Loucy (cell line): ENCODE results near the gene DUSP12.
A peak's percentile ranks its signal among the peaks of the same experiment; 100 is the strongest.

Experiments used
- H2AFZ ChIP-seq: fragments of 200-600 bp; sonication (generic); 2 replicates; pipeline ENCODE4 v1.6.0; 2016; ENCODE audit warnings: antibody characterized with exemption, mild to moderate bottlenecking, low read length, moderate library complexity
- H3F3A ChIP-seq: fragments of 200-600 bp; 2 replicates; pipeline ENCODE4 v1.6.0; 2016; ENCODE audit warnings: antibody characterized with exemption, low read depth, mild to moderate bottlenecking
- H3K27me3 ChIP-seq: fragments of 200-600 bp; sonication (generic); 2 replicates; pipeline ENCODE4 v1.6.1; 2014; ENCODE audit warnings: low read length, mild to moderate bottlenecking; ENCODE audit not compliant: insufficient read depth, poor library complexity, severe bottlenecking
- H3K36me3 ChIP-seq: fragments of 200-600 bp; sonication (generic); 2 replicates; pipeline ENCODE4 v1.6.1; 2016; ENCODE audit warnings: low read length; ENCODE audit not compliant: insufficient read depth
- H3K4me1 ChIP-seq: fragments of 200-600 bp; sonication (generic); 2 replicates; pipeline ENCODE4 v1.5.1; 2014; ENCODE audit warnings: low read length, mild to moderate bottlenecking; ENCODE audit not compliant: insufficient read depth, poor library complexity, severe bottlenecking
- H3K4me2 ChIP-seq: fragments of 200-600 bp; sonication (generic); 2 replicates; pipeline ENCODE4 v1.6.0; 2014; ENCODE audit warnings: antibody characterized with exemption, low read length, low read depth, mild to moderate bottlenecking; ENCODE audit not compliant: poor library complexity, severe bottlenecking
- H3K4me3 ChIP-seq: fragments of 200-600 bp; sonication (generic); 2 replicates; pipeline ENCODE4 v1.5.1; 2014; ENCODE audit warnings: low read length, mild to moderate bottlenecking, mixed read lengths; ENCODE audit not compliant: poor library complexity, severe bottlenecking
- H3K79me2 ChIP-seq: fragments of 200-600 bp; sonication (generic); 2 replicates; pipeline ENCODE4 v1.6.1; 2014; ENCODE audit warnings: low read length; ENCODE audit not compliant: insufficient read depth
- H3K9ac ChIP-seq: fragments of 200-600 bp; sonication (generic); 2 replicates; pipeline ENCODE4 v1.6.0; 2014; ENCODE audit warnings: mild to moderate bottlenecking, low read depth, low read length, moderate library complexity; ENCODE audit not compliant: poor library complexity, severe bottlenecking
- H3K9me2 ChIP-seq: fragments of 200-600 bp; sonication (generic); replicated peaks from 2 replicates; pipeline ENCODE4 v1.6.1; 2016; ENCODE audit warnings: low read depth, low read length, mixed read lengths
- H3K9me3 ChIP-seq: fragments of 200-600 bp; sonication (generic); 2 replicates; pipeline ENCODE4 v1.6.1; 2014; ENCODE audit warnings: mild to moderate bottlenecking, antibody characterized with exemption, low read length, low read depth; ENCODE audit not compliant: insufficient read depth
- H4K20me1 ChIP-seq: fragments of 200-600 bp; sonication (generic); 2 replicates; pipeline ENCODE4 v1.6.0; 2014; ENCODE audit warnings: antibody characterized with exemption, low read length, mild to moderate bottlenecking; ENCODE audit not compliant: insufficient read depth, poor library complexity, severe bottlenecking
- CTCF ChIP-seq: fragments of 200-600 bp; sonication (generic); conservative IDR thresholded peaks from 2 replicates; pipeline ENCODE4 v1.5.1; 2014; ENCODE audit warnings: mild to moderate bottlenecking, antibody characterized with exemption, low read length
- EZH2phosphoT487 ChIP-seq: fragments of 200-600 bp; IDR thresholded peaks from 2 replicates; pipeline ENCODE4 v1.6.1; 2018; ENCODE audit warnings: antibody characterized with exemption, mild to moderate bottlenecking, moderate library complexity, borderline replicate concordance

DUSP12 gene

GRCh38 chr1:161773791-161774190 is 24.2 kb downstream of the DUSP12 start:
- Histone ChIP-seq H3K4me2 (peak overlapping the region; percentile 77), H3F3A (peaks cover 8% of the 10 kb centered on the region; the same call in 1 of the 2 replicates), H3K36me3 (no peaks in the 10 kb centered on the region; the same call in 1 of the 2 replicates), H3K27me3 (no peaks in the 10 kb centered on the region), H3K9me3 (no peaks in the 10 kb centered on the region), H3K4me1 (peaks cover 87% of the 10 kb centered on the region), H3K4me3 (peak overlapping the region; percentile 62), H3K9me2 (no peaks in the 10 kb centered on the region), H4K20me1 (peaks cover 14% of the 10 kb centered on the region), H2AFZ (no peak overlapping the region), H3K79me2 (peaks cover 99% of the 10 kb centered on the region), H3K9ac (peak overlapping the region; percentile 59)
- no peak for TF ChIP-seq EZH2phosphoT487
- TF ChIP-seq CTCF, result no peak

GRCh38 chr1:161777261-161777660 is 27.7 kb downstream of the DUSP12 start:
- TF ChIP-seq EZH2phosphoT487, result no peak
- no peak for TF ChIP-seq CTCF
- Histone ChIP-seq H3K9me3 (no peaks in the 10 kb centered on the region), H2AFZ (no peak overlapping the region), H3K9ac (peak overlapping the region; percentile 21), H3K4me1 (peaks cover 62% of the 10 kb centered on the region), H3K27me3 (no peaks in the 10 kb centered on the region), H3K4me3 (peak overlapping the region; percentile 21), H3F3A (no peaks in the 10 kb centered on the region; the same call in 1 of the 2 replicates), H4K20me1 (peaks cover 14% of the 10 kb centered on the region), H3K79me2 (peaks cover 93% of the 10 kb centered on the region), H3K4me2 (peak overlapping the region; percentile 77), H3K36me3 (peaks cover 20% of the 10 kb centered on the region; the same call in 1 of the 2 replicates), H3K9me2 (no peaks in the 10 kb centered on the region)

GRCh38 chr1:161778522-161778921 is 28.9 kb downstream of the DUSP12 start:
- no peak overlapping the region for H2AFZ ChIP-seq
- no peaks in the 10 kb centered on the region for H3K9me2 ChIP-seq
- no peak overlapping the region for H3K4me2 ChIP-seq
- H3K9me3 ChIP-seq, result no peaks in the 10 kb centered on the region
- H3K9ac ChIP-seq, result no peak overlapping the region
- TF ChIP-seq CTCF, result no peak
- no peak for TF ChIP-seq EZH2phosphoT487
- peaks cover 53% of the 10 kb centered on the region for H3K4me1 ChIP-seq
- peaks cover 14% of the 10 kb centered on the region for H4K20me1 ChIP-seq
- peaks cover 32% of the 10 kb centered on the region; the same call in 1 of the 2 replicates for H3K36me3 ChIP-seq
- peaks cover 89% of the 10 kb centered on the region for H3K79me2 ChIP-seq
- no peaks in the 10 kb centered on the region for H3K27me3 ChIP-seq
- no peak overlapping the region for H3K4me3 ChIP-seq
- H3F3A ChIP-seq, result no peaks in the 10 kb centered on the region; the same call in 1 of the 2 replicates
